ENCODE results near the gene BICC1.

BICC1 gene

DNA sequence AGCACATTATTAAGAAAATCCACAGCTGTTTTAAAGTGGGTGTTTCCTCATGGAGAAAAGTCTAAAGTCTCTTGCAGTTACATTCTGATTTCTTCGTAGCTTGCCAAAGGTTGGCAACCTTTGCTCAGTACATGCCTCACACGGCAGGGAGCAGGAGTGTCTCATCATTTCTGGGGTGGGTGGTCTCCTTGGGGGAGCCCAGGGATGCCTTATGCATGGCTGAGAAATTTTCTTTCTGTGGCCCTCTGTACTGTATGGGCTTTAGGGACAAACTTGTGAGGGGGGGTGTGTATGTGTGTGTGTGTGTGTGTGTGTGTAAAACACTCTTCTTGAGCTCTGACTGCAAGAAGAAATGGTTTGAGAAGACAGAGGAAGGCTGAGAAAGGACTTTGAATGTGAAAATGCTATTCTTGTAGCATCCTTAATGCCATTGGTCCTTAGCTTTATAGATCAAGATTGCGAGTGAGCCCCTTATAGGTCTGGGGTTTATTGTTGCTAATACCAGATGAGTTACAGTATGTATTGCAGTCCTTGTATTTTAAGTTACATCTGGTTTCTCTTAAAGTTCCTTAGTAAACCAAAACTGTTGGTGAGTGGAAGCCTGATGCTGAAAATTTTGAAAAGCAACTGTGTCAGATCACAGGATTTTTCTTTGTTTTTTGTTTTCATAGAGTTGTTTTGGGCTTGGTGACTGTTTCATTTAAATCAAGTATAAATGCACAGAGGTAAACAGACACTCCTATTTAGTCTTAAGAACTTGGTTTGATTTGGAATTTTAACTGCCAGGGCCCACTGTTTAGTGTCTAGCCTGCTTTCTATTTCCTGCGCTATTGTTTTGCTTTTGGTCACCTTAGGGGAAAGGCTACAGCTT, 242.0 kb downstream of the BICC1 start:
- no peak for DNase-seq

DNA sequence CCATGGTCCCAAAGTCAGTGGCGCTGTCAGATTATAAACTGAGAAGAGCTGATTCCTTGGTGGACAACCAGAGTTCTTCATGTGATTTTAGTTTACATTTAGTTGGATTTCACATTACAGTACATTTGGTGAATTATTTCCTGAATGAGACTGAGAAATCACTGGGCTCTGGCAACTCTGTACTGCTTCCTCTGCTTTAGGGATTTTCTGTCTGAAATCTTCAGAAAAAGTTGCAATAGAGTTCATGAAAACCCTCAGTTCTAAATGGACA, 242.6 kb downstream of the BICC1 start:
- DNase-seq: no peak

DNA sequence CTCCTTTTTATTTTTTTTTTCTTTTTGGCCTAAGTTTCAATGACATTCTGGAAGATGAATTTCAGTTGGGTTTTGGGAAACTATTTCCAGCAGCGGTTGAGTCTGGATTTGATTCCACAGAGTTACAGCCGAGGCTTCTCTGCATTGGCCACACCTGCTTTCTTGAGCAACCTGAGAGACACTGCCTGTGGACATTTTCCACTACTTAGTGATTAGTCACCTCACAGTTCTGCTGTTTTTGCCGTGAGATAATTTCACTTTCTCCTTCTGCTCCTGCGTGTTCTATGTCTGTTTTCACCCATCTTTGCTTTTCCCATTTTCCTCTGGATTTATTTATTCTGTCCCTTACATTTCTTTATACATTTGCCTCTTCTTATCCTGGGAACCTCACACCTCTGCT, 243.0 kb downstream of the BICC1 start:
- no peak for DNase-seq

DNA sequence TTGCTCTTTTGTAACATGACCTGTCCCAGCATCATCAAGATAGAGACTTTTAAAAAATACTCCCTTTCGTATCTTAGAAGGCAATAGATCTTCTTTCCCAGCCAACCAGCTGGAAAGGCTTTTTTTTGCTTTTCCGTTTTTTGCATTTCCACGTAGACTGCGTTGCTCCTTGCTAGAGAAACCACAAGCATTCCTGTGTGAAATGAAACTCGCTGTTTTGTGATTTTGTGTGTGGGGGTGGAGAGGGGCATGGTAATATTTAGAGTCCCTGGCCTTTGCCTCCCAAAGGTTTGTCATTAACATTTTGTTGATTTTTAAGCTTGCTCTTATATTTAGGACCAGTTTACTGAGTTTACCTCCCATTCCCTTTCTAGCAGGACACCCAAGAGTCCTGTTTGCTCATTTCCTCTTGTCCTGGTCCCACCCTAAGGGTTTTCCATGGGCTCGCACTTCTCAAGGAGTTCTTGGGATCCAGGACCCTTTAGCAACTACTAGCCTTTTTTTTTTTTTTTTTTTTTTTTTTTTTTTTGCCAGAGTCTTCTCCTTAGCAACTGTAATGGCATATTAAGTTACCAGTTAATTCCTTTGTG, 243.6 kb downstream of the BICC1 start:
- no peak for DNase-seq

- no peak for DNase-seq
Measured at GRCh38 chr10:58757352-58758065, 244.8 kb downstream of the BICC1 start.

DNA sequence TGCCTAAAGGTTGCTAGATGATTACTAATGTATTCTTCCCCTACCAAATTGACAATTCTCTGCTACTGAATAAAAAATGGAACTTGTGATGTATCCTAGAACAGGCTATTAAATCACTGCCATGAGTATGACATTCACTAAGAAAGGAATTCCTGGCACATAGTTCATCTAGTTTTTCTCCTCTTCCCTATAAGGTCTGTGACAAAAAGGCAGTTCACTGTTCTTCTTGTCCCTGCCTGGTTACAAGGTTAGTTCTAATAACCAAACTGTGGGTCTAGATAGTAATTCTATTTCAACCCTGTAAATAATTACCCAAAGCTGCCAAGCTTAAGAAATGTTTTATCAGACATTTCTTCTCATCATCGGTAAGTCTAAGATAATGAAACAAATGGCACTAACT, 245.6 kb downstream of the BICC1 start:
- DNase-seq: no peak

DNA sequence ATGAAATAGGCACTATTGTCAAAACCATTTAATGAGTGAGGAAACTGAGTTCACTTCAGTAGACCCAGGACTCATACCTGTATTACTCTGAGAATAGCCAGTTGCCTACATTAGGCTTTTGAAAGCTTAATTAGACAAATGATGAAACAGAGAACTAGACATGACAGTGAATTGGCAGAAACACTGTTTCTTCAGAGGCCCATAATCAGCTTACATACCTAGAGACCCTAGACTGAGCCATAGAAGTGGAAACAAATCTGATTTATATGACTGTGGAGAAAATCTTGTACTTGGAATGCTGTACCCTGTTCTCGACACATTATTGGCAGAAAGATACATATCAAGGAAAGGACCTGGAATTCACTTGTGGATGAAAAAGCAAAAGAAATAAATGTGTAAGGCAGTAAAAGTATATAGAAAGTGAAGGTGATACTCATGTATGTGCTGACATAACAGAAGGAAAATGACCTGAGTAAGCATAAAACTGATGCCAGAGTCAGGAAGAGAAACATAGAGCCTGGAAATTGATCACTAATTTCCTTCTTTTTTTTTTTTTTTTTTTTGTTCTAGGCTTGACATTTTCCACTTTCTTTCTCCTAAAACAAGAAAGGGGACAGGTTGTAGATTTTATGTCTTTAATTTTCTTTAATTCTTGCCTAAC, 251.5 kb downstream of the BICC1 start:
- DNase-seq: no peak

GRCh38 chr10:58765910-58766309, 253.2 kb downstream of the BICC1 start:
- DNase-seq: no peak

DNA sequence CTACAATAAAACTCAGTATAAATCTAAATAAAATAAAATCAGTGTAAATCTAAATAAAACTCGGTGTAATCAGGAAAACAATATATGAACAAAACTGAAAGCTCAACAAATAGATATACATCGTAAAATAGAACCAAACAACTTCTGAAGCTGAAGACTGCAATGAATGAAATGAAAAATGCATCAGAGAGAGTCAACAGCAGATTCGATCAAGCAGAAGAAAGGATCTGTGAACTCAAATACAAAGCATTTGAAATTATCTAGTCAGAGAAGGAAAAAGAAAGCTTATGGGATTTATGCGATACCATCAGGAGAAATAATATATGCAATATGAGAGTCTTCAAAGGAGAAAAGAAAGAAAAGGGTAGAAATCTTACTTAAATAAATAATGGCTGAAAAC, 255.0 kb downstream of the BICC1 start:
- no peak for DNase-seq

GRCh38 chr10:58771863-58772262, 259.2 kb downstream of the BICC1 start:
- no peak for DNase-seq

GRCh38 chr10:58772758-58773157, 260.1 kb downstream of the BICC1 start:
- no peak for DNase-seq

DNA sequence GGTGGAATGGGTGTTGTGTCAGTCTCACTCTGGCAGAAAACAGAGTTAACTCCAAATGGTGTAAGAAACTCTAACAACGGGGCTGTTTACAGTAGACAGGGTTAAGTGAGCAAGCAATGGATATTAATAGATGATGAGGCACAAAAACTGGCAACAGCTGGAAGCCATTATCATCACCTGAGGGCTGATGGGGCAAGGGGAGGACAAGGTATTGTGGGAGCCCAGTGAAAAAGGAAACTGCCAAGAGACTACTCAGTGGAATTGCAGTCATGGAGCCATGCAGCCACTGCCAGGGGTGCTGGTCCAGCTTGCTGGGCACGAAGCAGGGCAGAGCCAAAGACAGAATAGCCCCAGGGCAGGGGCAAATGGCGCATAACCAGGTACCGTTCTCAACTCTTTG, 260.7 kb downstream of the BICC1 start:
- DNase-seq: no peak

GRCh38 chr10:58773944-58774343, 261.3 kb downstream of the BICC1 start:
- DNase-seq: no peak

- no peak for DNase-seq
Measured at GRCh38 chr10:58775960-58776567, 263.4 kb downstream of the BICC1 start.

- no peak for DNase-seq
Measured at GRCh38 chr10:58776568-58777318, 264.1 kb downstream of the BICC1 start.

GRCh38 chr10:58778966-58779365, 266.3 kb downstream of the BICC1 start:
- no peak for DNase-seq

- no peak for DNase-seq
Measured at GRCh38 chr10:58779594-58779993, 266.9 kb downstream of the BICC1 start.

DNA sequence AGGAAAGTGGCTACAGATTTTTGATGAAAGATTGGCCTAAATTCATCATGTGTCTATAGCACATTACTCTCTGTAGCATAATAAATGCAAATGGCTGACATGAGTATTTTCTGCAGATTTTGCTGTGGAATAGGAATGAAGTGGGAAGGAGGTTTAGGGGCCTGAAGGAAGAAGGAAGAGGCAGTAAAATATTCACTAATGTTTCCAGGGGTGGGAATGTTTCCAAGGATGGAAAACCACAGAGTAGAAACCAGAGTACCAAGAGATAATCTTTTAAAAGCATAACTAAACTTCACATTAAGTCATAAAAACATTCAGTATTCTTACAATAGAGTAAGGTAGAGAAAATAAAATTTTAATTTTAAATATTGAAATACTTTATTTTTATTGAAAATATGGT, 267.8 kb downstream of the BICC1 start:
- DNase-seq: no peak

DNA sequence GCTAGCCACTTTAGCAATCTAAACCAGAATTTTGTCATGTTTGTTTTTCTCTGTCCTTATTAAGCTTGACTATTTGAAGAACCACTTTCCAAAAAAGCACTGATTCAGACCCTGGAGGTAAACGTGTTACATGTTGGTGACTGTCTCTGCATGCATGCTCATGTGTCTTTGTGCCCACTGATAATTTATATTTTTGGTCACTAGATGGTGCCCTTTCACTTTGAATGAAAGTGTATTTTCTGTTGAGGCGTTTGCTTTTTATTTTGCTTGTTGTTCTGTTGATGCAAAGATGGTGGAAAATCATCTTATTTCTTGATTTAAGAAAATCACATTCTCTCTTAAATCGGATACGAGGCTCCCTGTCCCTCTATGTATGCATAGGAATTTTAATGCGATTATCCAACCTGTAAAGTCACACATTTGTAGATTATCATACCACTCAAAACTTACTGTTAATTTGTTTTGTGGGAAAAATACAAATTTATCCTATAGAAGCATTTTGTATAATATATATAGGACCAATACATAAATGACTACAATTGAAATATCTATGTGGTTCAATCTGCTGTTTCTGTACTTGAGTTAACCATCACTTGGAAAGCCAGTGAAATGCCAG, 269.3 kb downstream of the BICC1 start:
- no peak for DNase-seq

DNA sequence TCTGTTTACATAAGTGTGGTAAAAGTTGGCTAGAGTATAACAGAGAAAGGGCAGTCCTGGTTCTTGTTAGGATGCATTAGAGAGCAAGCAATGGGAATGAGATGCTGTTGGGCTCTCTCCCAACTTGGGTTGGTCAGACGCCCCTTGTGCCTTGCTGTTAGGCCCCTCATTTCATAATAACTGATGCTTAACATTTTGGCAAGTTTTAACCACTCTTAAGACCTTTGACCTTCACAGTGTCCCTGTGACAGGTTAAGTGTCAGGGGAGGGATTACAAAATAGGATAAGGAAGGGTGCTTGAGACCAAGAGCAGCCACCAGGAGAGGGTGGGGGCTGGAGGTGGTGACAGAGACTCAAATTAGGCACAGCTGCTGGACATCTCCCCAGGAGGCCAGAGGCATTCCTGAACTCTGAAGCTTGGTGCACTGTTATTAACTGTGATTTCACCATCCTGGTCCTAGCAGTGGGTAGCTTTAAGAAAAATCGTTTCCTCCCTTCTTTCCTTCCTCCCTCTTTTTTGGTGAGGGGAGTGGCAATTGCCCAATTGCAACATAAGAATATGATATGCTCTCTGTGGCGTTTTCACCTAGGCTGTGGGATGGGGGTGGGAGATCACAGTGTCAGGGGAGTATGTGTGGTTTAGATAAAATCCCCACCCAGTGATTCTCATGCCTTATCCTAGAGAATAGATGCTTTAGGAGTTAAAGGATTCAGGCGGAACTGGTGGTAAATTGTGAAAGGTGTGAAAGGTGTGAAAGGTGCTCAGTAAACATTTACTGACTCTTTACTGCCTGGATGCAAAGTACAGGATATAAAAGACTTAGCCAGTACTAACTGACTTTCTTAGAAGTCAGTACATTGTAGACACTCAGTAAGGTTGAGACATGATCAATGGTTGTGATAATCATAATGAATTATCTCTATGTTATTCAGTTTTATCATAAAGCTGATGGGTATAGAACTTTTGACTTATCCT, 270.5 kb downstream of the BICC1 start:
- DNase-seq: no peak

- no peak for DNase-seq
Measured at GRCh38 chr10:58784361-58784760, 271.7 kb downstream of the BICC1 start.

Data from NCI-H446 treated with DMSO at 0.1 percent for 48 hours (cell line).